Endodermal cell (in vitro differentiated cells): Measurements from ENCODE around the gene WNT5A. TPM values are rescaled to one million over a fixed set of nuclear protein-coding genes. Genes with fewer than 3 reads are reported as not detected.

Experiments used
- DNase-seq: peaks from one replicate; pipeline ENCODE4 v3.0.0-alpha.2; 2017
- H3K27ac ChIP-seq: 2 replicates; pipeline ENCODE4 v1.5.1; 2013; ENCODE audit warnings: mild to moderate bottlenecking, low read depth, low read length, moderate library complexity
- H3K27me3 ChIP-seq: 2 replicates; pipeline ENCODE4 v1.6.1; 2013; ENCODE audit warnings: mild to moderate bottlenecking, low read length, moderate library complexity; ENCODE audit not compliant: insufficient read depth, control insufficient read depth, poor library complexity, severe bottlenecking
- H3K36me3 ChIP-seq: 2 replicates; pipeline ENCODE4 v1.7.0; 2013; ENCODE audit warnings: mild to moderate bottlenecking, low read length, moderate library complexity; ENCODE audit not compliant: control insufficient read depth, insufficient read depth
- H3K4me1 ChIP-seq: one replicate; pipeline ENCODE4 v1.7.0; 2013; ENCODE audit warnings: low read length; ENCODE audit not compliant: control insufficient read depth, insufficient read depth
- H3K4me3 ChIP-seq: 2 replicates; pipeline ENCODE4 v1.5.1; 2013; ENCODE audit warnings: mild to moderate bottlenecking, low read length, moderate library complexity
- H3K9ac ChIP-seq: 2 replicates; pipeline ENCODE4 v1.6.1; 2013; ENCODE audit warnings: mild to moderate bottlenecking, low read length, moderate library complexity; ENCODE audit not compliant: poor library complexity, severe bottlenecking; ENCODE audit errors: extremely low read depth
- H3K9me3 ChIP-seq: 2 replicates; pipeline ENCODE4 v1.6.1; 2013; ENCODE audit warnings: mild to moderate bottlenecking, low read length, moderate library complexity; ENCODE audit not compliant: control insufficient read depth
- H3K27ac Mint-ChIP-seq: 2 replicates; pipeline ENCODE4 v1.8.0; 2020; ENCODE audit warnings: mixed read lengths
- H3K27me3 Mint-ChIP-seq: 2 replicates; pipeline ENCODE4 v1.8.0; 2021; ENCODE audit warnings: mild to moderate bottlenecking, mixed read lengths; ENCODE audit not compliant: insufficient read depth
- H3K36me3 Mint-ChIP-seq: 2 replicates; pipeline ENCODE4 v1.8.0; 2020; ENCODE audit warnings: low read depth, mixed read lengths
- H3K4me1 Mint-ChIP-seq: 2 replicates; pipeline ENCODE4 v1.8.0; 2020; ENCODE audit warnings: mixed read lengths
- H3K4me3 Mint-ChIP-seq: 2 replicates; pipeline ENCODE4 v1.8.0; 2020; ENCODE audit warnings: mild to moderate bottlenecking, moderate library complexity, mixed read lengths
- H3K9me3 Mint-ChIP-seq: 2 replicates; pipeline ENCODE4 v1.8.0; 2020; ENCODE audit warnings: mild to moderate bottlenecking, mixed read lengths
- WGBS, 2 experiments: methylation state at CpG; one replicate each; pipeline versions ENCODE4 v1.1.5 to v1.1.7; 2013; ENCODE audit warnings: missing lambda C conversion rate in 2 of 2, mixed read lengths in 1 of 2; ENCODE audit not compliant: insufficient coverage in 1 of 2, insufficient read length in 1 of 2; 5-methylcytosine and 5-hydroxymethylcytosine counted together
- total RNA-seq, 2 donors: library from RNA; stranded (reverse); fragmentation: NEBNext Ultra II Directional in 1 of 2; extraction: Animal tissue kit (Norgen Biotek cat#: 25700) in 1 of 2; gene quantifications; 2 replicates in 1 of 2; 3 replicates in 1 of 2; pipeline ENCODE4 v1.2.1, GENCODE V29; 2021
- TF ChIP-seq, protein P1 (sequence below): fragments of 200-600 bp; sonication (generic); conservative IDR thresholded peaks from 2 replicates; pipeline ENCODE4 v1.5.0; 2021; ENCODE audit warnings: antibody characterized with exemption, mild to moderate bottlenecking

Gene WNT5A
- total RNA-seq, 2 donors from 2014 or later = 0.92 to 1.4 TPM

DNA sequence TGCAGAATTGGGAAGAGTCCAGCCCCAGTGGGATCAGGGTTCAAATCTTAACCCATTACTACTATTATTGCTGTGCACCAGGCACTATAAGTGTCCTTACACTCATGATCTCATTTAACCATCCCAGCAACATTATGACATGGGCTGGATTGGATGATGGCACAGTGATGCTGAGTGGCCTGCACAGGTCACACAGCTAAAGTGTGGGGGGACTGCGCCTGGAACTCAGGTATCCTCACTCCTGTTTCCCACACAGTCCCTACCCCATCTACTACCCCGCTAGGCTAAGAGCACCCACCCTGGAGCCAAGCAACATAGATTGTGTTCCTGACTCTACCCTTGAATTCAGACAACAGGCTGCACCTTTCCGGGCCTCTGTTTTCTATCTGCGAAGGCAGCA is 16.0 kb downstream of the WNT5A start:
- no peaks in the 10 kb centered on the region for H3K9me3 Mint-ChIP-seq
- WGBS, 2 experiments = 98 to 100% methylated on average over 1 to 4 of the region's 4 CpGs
- peaks cover 8% of the 10 kb centered on the region for H3K27me3 ChIP-seq
- H3K4me3 ChIP-seq = no peak overlapping the region
- no peaks in the 10 kb centered on the region for H3K9me3 ChIP-seq
- H3K27ac Mint-ChIP-seq = no peak overlapping the region
- TF ChIP-seq, protein P1, sequence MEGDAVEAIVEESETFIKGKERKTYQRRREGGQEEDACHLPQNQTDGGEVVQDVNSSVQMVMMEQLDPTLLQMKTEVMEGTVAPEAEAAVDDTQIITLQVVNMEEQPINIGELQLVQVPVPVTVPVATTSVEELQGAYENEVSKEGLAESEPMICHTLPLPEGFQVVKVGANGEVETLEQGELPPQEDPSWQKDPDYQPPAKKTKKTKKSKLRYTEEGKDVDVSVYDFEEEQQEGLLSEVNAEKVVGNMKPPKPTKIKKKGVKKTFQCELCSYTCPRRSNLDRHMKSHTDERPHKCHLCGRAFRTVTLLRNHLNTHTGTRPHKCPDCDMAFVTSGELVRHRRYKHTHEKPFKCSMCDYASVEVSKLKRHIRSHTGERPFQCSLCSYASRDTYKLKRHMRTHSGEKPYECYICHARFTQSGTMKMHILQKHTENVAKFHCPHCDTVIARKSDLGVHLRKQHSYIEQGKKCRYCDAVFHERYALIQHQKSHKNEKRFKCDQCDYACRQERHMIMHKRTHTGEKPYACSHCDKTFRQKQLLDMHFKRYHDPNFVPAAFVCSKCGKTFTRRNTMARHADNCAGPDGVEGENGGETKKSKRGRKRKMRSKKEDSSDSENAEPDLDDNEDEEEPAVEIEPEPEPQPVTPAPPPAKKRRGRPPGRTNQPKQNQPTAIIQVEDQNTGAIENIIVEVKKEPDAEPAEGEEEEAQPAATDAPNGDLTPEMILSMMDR = no peak
- H3K36me3 Mint-ChIP-seq = no peaks in the 10 kb centered on the region
- no peak overlapping the region for H3K9ac ChIP-seq
- H3K4me3 Mint-ChIP-seq = no peak overlapping the region
- no peak for DNase-seq
- peaks cover 6% of the 10 kb centered on the region for H3K4me1 Mint-ChIP-seq
- no peaks in the 10 kb centered on the region for H3K4me1 ChIP-seq
- no peak overlapping the region for H3K27ac ChIP-seq
- H3K27me3 Mint-ChIP-seq = peaks cover 54% of the 10 kb centered on the region
- H3K36me3 ChIP-seq = no peaks in the 10 kb centered on the region

DNA sequence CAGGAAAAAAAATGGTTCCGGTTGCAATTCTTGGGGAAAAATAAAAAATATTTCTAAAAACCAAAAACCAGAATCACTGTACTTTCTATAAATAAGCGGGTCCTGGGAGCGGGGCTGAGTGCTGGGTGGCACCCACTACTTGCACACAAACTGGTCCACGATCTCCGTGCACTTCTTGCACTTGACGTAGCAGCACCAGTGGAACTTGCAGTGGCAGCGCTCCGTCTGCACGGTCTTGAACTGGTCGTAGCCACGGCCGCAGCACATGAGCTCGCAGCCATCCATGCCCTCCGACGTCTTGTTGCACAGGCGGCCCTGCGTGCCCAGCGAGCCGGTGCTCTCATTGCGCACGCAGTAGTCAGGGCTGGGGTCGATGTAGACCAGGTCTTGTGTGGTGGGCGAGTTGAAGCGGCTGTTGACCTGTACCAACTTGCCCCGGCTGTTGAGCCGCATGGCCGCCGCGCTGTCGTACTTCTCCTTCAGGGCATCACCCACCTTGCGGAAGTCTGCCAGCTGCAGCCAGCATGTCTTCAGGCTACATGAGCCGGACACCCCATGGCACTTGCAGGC is 17.1 kb downstream of the WNT5A start:
- H3K27ac Mint-ChIP-seq = no peak overlapping the region
- no peaks in the 10 kb centered on the region for H3K9me3 Mint-ChIP-seq
- H3K27me3 Mint-ChIP-seq = peaks cover 44% of the 10 kb centered on the region
- Histone ChIP-seq H3K9me3 (no peaks in the 10 kb centered on the region), H3K4me3 (no peak overlapping the region), H3K27me3 (peaks cover 8% of the 10 kb centered on the region), H3K27ac (no peak overlapping the region), H3K36me3 (no peaks in the 10 kb centered on the region), H3K9ac (no peak overlapping the region), H3K4me1 (no peaks in the 10 kb centered on the region)
- H3K36me3 Mint-ChIP-seq = no peaks in the 10 kb centered on the region
- TF ChIP-seq, protein P1 = no peak
- WGBS, 2 experiments = 95 to 96% methylated on average over 30 to 32 of the region's 32 CpGs
- H3K4me1 Mint-ChIP-seq = peaks cover 6% of the 10 kb centered on the region
- no peak overlapping the region for H3K4me3 Mint-ChIP-seq
- DNase-seq = no peak

DNA sequence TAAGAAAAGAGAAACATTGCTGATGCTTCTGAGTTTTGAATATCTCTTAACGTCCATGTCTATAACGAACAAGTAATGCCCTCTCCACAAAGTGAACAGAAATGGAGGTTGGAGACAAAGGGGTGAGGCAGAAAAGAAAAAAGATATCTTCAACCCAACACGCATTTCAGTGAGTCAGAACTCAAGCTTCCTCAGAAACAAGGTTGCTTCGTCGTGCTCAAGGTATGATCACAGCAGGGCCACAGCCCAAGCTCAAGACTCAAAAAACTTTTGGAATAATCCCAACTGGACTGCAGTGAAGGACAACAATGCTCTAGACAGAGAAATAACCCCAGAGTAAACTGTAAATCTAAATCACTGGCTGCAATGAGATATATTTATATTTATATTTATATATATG is 18.9 kb downstream of the WNT5A start:
- Histone ChIP-seq H3K4me1 (no peaks in the 10 kb centered on the region), H3K9ac (no peak overlapping the region), H3K36me3 (no peaks in the 10 kb centered on the region), H3K4me3 (no peak overlapping the region), H3K27me3 (peaks cover 2% of the 10 kb centered on the region), H3K9me3 (no peaks in the 10 kb centered on the region), H3K27ac (no peak overlapping the region)
- Mint-ChIP-seq H3K27ac (no peak overlapping the region), H3K27me3 (peaks cover 28% of the 10 kb centered on the region), H3K9me3 (no peaks in the 10 kb centered on the region), H3K36me3 (no peaks in the 10 kb centered on the region), H3K4me1 (peaks cover 6% of the 10 kb centered on the region), H3K4me3 (no peak overlapping the region)
- DNase-seq = no peak
- WGBS, 2 experiments = 86 to 89% methylated on average over 5 of the region's 5 CpGs
- TF ChIP-seq, protein P1 = no peak
